Measurements from ENCODE around the gene CRYBA2. TPM values are rescaled to one million over a fixed set of nuclear protein-coding genes. Genes with fewer than 3 reads are reported as not detected.

CRYBA2 gene
- total RNA-seq, 4 donors from 2014 or later, result not detected

GRCh38 chr2:218961651-218962570 lies 31.3 kb downstream of the CRYBA2 start:
- 8 to 13% methylated on average over 33 to 34 of the region's 34 CpGs for WGBS, 2 donors
- intact Hi-C loops (cut with DNase I; ENCODE audit: low total_unique reads), result no loop called here
- H3K4me3 ChIP-seq (ENCODE audit: low read depth, poor library complexity, severe bottlenecking), result no peak overlapping the region
- DNase-seq (ENCODE audit: low spot score in 2 of 2), result peak in 1 of 2 donors; percentile 71
- TF ChIP-seq, protein P1, sequence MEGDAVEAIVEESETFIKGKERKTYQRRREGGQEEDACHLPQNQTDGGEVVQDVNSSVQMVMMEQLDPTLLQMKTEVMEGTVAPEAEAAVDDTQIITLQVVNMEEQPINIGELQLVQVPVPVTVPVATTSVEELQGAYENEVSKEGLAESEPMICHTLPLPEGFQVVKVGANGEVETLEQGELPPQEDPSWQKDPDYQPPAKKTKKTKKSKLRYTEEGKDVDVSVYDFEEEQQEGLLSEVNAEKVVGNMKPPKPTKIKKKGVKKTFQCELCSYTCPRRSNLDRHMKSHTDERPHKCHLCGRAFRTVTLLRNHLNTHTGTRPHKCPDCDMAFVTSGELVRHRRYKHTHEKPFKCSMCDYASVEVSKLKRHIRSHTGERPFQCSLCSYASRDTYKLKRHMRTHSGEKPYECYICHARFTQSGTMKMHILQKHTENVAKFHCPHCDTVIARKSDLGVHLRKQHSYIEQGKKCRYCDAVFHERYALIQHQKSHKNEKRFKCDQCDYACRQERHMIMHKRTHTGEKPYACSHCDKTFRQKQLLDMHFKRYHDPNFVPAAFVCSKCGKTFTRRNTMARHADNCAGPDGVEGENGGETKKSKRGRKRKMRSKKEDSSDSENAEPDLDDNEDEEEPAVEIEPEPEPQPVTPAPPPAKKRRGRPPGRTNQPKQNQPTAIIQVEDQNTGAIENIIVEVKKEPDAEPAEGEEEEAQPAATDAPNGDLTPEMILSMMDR (IDR thresholded peaks at IDR 0.05), result no peak
- TF ChIP-seq POLR2A (IDR thresholded peaks at IDR 0.05), result no peak

DNA sequence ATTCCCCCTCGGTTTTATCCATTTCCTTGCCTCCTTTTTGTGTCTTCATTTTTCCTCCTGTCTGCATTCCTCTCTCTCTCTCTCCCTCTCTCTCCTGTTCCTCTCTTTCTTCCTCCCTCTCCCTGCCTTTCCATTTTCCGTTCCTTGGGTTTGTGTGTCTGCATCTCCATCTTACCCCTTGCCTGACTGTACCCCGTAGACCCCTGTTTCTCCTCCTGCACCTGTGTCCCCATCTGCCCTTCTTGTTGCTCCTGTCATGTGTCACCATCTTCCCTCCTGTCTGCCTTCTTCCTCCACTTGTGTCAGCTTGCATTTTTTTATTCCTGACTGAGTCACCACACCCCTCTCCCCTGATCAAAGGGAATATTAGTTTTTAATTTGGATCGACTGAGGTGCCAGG lies 32.0 kb downstream of the CRYBA2 start:
- intact Hi-C loops (cut with DNase I; ENCODE audit: low total_unique reads), result no loop called here

GRCh38 chr2:218960309-218961165 lies 32.7 kb downstream of the CRYBA2 start:
- intact Hi-C loops (cut with DNase I; ENCODE audit: low total_unique reads), result no loop called here
- TF ChIP-seq POLR2A (IDR thresholded peaks at IDR 0.05), result no peak
- peak in 1 of 2 donors; percentile 80 for DNase-seq (ENCODE audit: low spot score in 2 of 2)
- H3K4me3 ChIP-seq (ENCODE audit: low read depth, poor library complexity, severe bottlenecking), result no peak overlapping the region
- WGBS, 2 donors, result 3% methylated on average over 51 to 78 of the region's 87 CpGs

More for the DNA sequence above, 32.0 kb downstream of the CRYBA2 start:
- H3K4me3 ChIP-seq (ENCODE audit: low read depth, poor library complexity, severe bottlenecking), result no peak overlapping the region
- no peak for TF ChIP-seq POLR2A (IDR thresholded peaks at IDR 0.05)
- TF ChIP-seq, protein P1 (IDR thresholded peaks at IDR 0.05), result no peak
- DNase-seq (ENCODE audit: low spot score in 2 of 2), result no peak
- 4 to 7% methylated on average over 4 of the region's 4 CpGs for WGBS, 2 donors

GRCh38 chr2:218959761-218960308 lies 33.4 kb downstream of the CRYBA2 start:
- no peak overlapping the region for H3K4me3 ChIP-seq (ENCODE audit: low read depth, poor library complexity, severe bottlenecking)
- intact Hi-C loops (cut with DNase I; ENCODE audit: low total_unique reads), result no loop called here
- WGBS, 2 donors, result 1 to 2% methylated on average over 24 to 45 of the region's 67 CpGs
- DNase-seq (ENCODE audit: low spot score in 2 of 2), result peak in 1 of 2 donors; percentile 75
- TF ChIP-seq POLR2A (IDR thresholded peaks at IDR 0.05), result no peak
- TF ChIP-seq, protein P1 (IDR thresholded peaks at IDR 0.05), result no peak

- no peak for TF ChIP-seq POLR2A (IDR thresholded peaks at IDR 0.05)
- TF ChIP-seq, protein P1 (IDR thresholded peaks at IDR 0.05), result no peak
Measured at GRCh38 chr2:218959141-218959731, 34.0 kb downstream of the CRYBA2 start, which contains the start of gene CDK5R2. TSS of gene CDK5R2 (plus strand) at chr2:218959666. CDS start at chr2:218959821, 155 bp downstream.

More at GRCh38 chr2:218959141-218959731, 34.0 kb downstream of the CRYBA2 start, which contains the start of gene CDK5R2:
- DNase-seq (ENCODE audit: low spot score in 2 of 2), result peak in 1 of 2 donors; percentile 85
- intact Hi-C loops (cut with DNase I; ENCODE audit: low total_unique reads), result no loop called here
- H3K4me3 ChIP-seq (ENCODE audit: low read depth, poor library complexity, severe bottlenecking), result no peak within 1 kb of the TSS
- 1% methylated on average over 26 to 28 of the region's 37 CpGs for WGBS, 2 donors

All from lower leg skin (tissue), 4 donors.